Measurements from ENCODE around the gene EPHB2. TPM values are rescaled to one million over a fixed set of nuclear protein-coding genes. Genes with fewer than 3 reads are reported as not detected.

Gene EPHB2
- total RNA-seq, 2 experiments from 2014 or later = 0.13 TPM; not detected in 1

- Mint-ChIP-seq H3K36me3 (ENCODE audit: low read depth) (no peaks in the 10 kb centered on the region), H3K4me3 (no peak overlapping the region), H3K9me3 (no peaks in the 10 kb centered on the region), H3K4me1 (ENCODE audit: low read depth) (no peaks in the 10 kb centered on the region), H3K27me3 (peaks cover 12% of the 10 kb centered on the region), H3K27ac (no peak overlapping the region)
- no peak for DNase-seq
- intact Hi-C loops (cut with micrococcal nuclease) = no loop called here
- ChIA-PET CTCF (interaction anchor here (1.8 kb wide), 1 partner anchor 9 kb away, joined by 7 read pairs; no protein-coding TSS in a partner anchor), POLR2A (no interaction called here)
- ATAC-seq = no peak
- TF ChIP-seq CTCF (IDR thresholded peaks at IDR 0.05) = no peak
Measured at GRCh38 chr1:22852144-22852655, 141.6 kb downstream of the EPHB2 start.

DNA sequence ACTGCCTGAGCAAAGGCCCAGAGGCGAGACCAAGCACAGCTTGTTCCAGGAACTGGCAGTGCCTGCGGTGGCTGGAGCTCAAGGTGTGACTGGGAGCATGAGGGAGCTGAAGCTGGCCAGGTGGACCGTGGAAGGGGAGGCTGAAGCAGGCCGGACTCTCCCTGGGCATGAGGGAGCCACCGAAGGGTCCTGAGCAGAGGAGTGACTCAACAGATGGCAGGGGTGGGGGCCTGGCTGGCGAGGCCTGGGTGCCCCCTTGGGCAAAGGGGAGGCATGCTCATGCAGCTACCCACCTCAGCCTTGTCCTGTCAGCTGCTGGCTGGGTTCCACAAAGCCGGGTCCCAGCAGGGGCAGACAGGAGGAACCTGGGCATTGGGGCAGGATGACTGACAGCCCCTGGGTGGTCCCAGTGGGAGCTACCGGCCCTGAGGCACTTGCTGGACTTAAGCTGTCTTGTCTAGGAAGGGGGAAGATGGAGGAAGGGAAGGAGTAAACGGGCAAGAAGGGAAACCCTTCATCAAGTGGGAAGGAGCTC lies 143.1 kb downstream of the EPHB2 start:
- CTCF ChIA-PET = interaction anchor here (1.3 kb wide), 1 partner anchor 149 kb away, joined by 5 read pairs; no protein-coding TSS in a partner anchor
- Mint-ChIP-seq H3K4me3 (no peak overlapping the region), H3K27ac (no peak overlapping the region), H3K9me3 (no peaks in the 10 kb centered on the region), H3K27me3 (peaks cover 7% of the 10 kb centered on the region), H3K4me1 (ENCODE audit: low read depth) (no peaks in the 10 kb centered on the region), H3K36me3 (ENCODE audit: low read depth) (no peaks in the 10 kb centered on the region)
- DNase-seq = no peak
- TF ChIP-seq CTCF (IDR thresholded peaks at IDR 0.05) = no peak
- intact Hi-C loops (cut with micrococcal nuclease) = no loop called here
- no peak for ATAC-seq
- POLR2A ChIA-PET = interaction anchor here (1.0 kb wide), 1 partner anchor 16 kb away, joined by 3 read pairs; no protein-coding TSS in a partner anchor

GRCh38 chr1:22854688-22855565 lies 144.3 kb downstream of the EPHB2 start:
- Mint-ChIP-seq H3K27ac (no peak overlapping the region), H3K9me3 (no peaks in the 10 kb centered on the region), H3K4me1 (ENCODE audit: low read depth) (no peaks in the 10 kb centered on the region), H3K36me3 (ENCODE audit: low read depth) (no peaks in the 10 kb centered on the region), H3K4me3 (no peak overlapping the region), H3K27me3 (peaks cover 4% of the 10 kb centered on the region)
- no peak for TF ChIP-seq CTCF (IDR thresholded peaks at IDR 0.05)
- DNase-seq = no peak
- CTCF ChIA-PET = interaction anchor here (1.3 kb wide), 1 partner anchor 151 kb away, joined by 5 read pairs; no protein-coding TSS in a partner anchor
- intact Hi-C loops (cut with micrococcal nuclease) = no loop called here
- no peak for ATAC-seq
- POLR2A ChIA-PET = no interaction called here

DNA sequence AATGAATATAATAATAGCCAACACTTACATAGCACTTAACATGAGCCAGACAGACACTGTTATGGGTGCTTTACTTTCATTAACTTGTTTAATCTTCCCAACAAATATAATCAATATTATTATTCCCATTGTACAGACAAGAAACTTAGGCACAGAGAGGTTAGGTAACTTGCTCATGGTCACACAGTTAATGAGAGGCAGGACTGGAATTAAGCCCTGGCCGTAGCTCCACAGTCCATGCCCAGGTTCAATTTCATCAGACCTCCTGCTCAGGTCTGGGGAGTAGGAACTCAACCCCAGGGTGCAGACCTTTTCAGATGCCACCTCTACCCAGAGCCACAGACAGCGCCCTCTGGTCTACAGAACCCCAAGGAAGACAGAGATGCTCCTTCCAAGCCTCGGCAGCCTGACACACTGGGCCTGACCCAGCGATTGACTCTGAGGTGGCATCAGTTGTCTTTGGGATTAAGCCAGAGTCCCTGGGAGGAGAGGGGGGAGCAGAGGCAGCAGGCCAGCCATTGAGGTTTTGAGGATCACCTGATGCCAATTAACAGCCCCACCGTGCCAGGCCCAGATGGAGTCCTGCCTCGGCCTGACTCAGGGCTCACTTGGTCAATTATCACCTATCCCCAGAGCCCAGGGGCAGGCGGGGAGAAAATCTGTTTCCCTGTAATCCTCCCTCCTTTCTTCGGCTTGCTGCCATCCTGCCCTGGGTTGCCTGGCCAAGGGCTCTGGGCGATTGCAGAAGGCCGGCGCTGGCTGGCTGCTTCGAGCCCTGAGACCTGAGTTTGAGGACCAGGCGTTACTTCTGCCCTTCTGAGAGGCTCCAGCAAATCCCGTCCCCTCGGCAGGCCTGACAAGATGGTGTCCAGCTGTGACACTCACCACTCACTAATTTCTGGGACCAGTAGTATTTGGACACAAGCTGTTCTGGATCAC lies 145.3 kb downstream of the EPHB2 start:
- H3K4me1 Mint-ChIP-seq (ENCODE audit: low read depth) = no peaks in the 10 kb centered on the region
- ATAC-seq (no peak), DNase-seq (no peak)
- H3K27ac Mint-ChIP-seq = no peak overlapping the region
- intact Hi-C loops (cut with micrococcal nuclease) = no loop called here
- ChIA-PET POLR2A (no interaction called here), CTCF (no interaction called here)
- no peak overlapping the region for H3K4me3 Mint-ChIP-seq
- peaks cover 4% of the 10 kb centered on the region for H3K27me3 Mint-ChIP-seq
- H3K9me3 Mint-ChIP-seq = no peaks in the 10 kb centered on the region
- no peak for TF ChIP-seq CTCF (IDR thresholded peaks at IDR 0.05)
- no peaks in the 10 kb centered on the region for H3K36me3 Mint-ChIP-seq (ENCODE audit: low read depth)

Data from activated CD8-positive, alpha-beta T cell treated with anti-CD3 and anti-CD28 coated beads for 36 hours (primary cell).